ENCODE data around the gene PLA2G2F. TPM values are rescaled to one million over a fixed set of nuclear protein-coding genes. Genes with fewer than 3 reads are reported as not detected.

PLA2G2F gene
- total RNA-seq, 1 experiment from 2014 or later = not detected

- intact Hi-C loops (cut with micrococcal nuclease; ENCODE audit: unreplicated experiment) = no loop called here
- POLR2A ChIA-PET = no interaction called here
Measured at GRCh38 chr1:20114021-20114648, 25.0 kb upstream of the PLA2G2F start.

GRCh38 chr1:20115479-20115878 lies 23.6 kb upstream of the PLA2G2F start:
- no peak overlapping the region for H3K27ac ChIP-seq (ENCODE audit: low read length)
- intact Hi-C loops (cut with micrococcal nuclease; ENCODE audit: unreplicated experiment) (no loop called here), in situ Hi-C loops (cut with HindIII; ENCODE audit: low pct_unique_long_range_greater_than_20kb, low sequenced_read_pairs) (no loop called here)
- H3K27me3 ChIP-seq (ENCODE audit: control insufficient read depth, insufficient read depth, low read length) = peaks cover 7% of the 10 kb centered on the region
- no peaks in the 10 kb centered on the region for H3K36me3 ChIP-seq (ENCODE audit: control insufficient read depth, insufficient read depth, low read length)
- no TSS peak for BruUV-seq (replicated peaks)
- DNase-seq (ENCODE audit: low read depth, low spot score) (no peak), ATAC-seq (no peak)
- ChIA-PET POLR2A (no interaction called here), CTCF (no interaction called here)
- H3K4me1 ChIP-seq (ENCODE audit: control insufficient read depth, insufficient read depth, low read length) = no peaks in the 10 kb centered on the region
- no peaks in the 10 kb centered on the region for H3K9me3 ChIP-seq (ENCODE audit: control insufficient read depth, insufficient read depth, low read depth, low read length)
- TF ChIP-seq, protein P1, sequence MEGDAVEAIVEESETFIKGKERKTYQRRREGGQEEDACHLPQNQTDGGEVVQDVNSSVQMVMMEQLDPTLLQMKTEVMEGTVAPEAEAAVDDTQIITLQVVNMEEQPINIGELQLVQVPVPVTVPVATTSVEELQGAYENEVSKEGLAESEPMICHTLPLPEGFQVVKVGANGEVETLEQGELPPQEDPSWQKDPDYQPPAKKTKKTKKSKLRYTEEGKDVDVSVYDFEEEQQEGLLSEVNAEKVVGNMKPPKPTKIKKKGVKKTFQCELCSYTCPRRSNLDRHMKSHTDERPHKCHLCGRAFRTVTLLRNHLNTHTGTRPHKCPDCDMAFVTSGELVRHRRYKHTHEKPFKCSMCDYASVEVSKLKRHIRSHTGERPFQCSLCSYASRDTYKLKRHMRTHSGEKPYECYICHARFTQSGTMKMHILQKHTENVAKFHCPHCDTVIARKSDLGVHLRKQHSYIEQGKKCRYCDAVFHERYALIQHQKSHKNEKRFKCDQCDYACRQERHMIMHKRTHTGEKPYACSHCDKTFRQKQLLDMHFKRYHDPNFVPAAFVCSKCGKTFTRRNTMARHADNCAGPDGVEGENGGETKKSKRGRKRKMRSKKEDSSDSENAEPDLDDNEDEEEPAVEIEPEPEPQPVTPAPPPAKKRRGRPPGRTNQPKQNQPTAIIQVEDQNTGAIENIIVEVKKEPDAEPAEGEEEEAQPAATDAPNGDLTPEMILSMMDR (IDR thresholded peaks at IDR 0.05) = no peak
- TF ChIP-seq SIN3A (IDR thresholded peaks at IDR 0.05; ENCODE audit: borderline replicate concordance, insufficient read depth, low read depth, low read length) (no peak), TCF7L2 (IDR thresholded peaks at IDR 0.05; ENCODE audit: low read depth, low read length) (no peak), POLR2AphosphoS5 (IDR thresholded peaks at IDR 0.05; ENCODE audit: low read depth, low read length) (no peak)
- TF ChIP-seq, protein P2, sequence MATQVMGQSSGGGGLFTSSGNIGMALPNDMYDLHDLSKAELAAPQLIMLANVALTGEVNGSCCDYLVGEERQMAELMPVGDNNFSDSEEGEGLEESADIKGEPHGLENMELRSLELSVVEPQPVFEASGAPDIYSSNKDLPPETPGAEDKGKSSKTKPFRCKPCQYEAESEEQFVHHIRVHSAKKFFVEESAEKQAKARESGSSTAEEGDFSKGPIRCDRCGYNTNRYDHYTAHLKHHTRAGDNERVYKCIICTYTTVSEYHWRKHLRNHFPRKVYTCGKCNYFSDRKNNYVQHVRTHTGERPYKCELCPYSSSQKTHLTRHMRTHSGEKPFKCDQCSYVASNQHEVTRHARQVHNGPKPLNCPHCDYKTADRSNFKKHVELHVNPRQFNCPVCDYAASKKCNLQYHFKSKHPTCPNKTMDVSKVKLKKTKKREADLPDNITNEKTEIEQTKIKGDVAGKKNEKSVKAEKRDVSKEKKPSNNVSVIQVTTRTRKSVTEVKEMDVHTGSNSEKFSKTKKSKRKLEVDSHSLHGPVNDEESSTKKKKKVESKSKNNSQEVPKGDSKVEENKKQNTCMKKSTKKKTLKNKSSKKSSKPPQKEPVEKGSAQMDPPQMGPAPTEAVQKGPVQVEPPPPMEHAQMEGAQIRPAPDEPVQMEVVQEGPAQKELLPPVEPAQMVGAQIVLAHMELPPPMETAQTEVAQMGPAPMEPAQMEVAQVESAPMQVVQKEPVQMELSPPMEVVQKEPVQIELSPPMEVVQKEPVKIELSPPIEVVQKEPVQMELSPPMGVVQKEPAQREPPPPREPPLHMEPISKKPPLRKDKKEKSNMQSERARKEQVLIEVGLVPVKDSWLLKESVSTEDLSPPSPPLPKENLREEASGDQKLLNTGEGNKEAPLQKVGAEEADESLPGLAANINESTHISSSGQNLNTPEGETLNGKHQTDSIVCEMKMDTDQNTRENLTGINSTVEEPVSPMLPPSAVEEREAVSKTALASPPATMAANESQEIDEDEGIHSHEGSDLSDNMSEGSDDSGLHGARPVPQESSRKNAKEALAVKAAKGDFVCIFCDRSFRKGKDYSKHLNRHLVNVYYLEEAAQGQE (IDR thresholded peaks at IDR 0.05; ENCODE audit: insufficient read depth in 1 of 2, low read depth in 2 of 2, low read length in 1 of 2) = no peak
- H3K4me3 ChIP-seq (ENCODE audit: low read depth in 2 of 2, low read length in 2 of 2) = no peak overlapping the region

More at GRCh38 chr1:20114021-20114648, 25.0 kb upstream of the PLA2G2F start:
- Histone ChIP-seq H3K4me3 (ENCODE audit: low read depth in 2 of 2, low read length in 2 of 2) (no peak overlapping the region), H3K9me3 (ENCODE audit: control insufficient read depth, insufficient read depth, low read depth, low read length) (no peaks in the 10 kb centered on the region), H3K36me3 (ENCODE audit: control insufficient read depth, insufficient read depth, low read length) (no peaks in the 10 kb centered on the region), H3K4me1 (ENCODE audit: control insufficient read depth, insufficient read depth, low read length) (no peaks in the 10 kb centered on the region), H3K27ac (ENCODE audit: low read length) (no peak overlapping the region), H3K27me3 (ENCODE audit: control insufficient read depth, insufficient read depth, low read length) (peaks cover 4% of the 10 kb centered on the region)
- in situ Hi-C loops (cut with HindIII; ENCODE audit: low pct_unique_long_range_greater_than_20kb, low sequenced_read_pairs) = no loop called here
- CTCF ChIA-PET = no interaction called here
- TF ChIP-seq, protein P2 (IDR thresholded peaks at IDR 0.05; ENCODE audit: insufficient read depth in 1 of 2, low read depth in 2 of 2, low read length in 1 of 2) = no peak
- TF ChIP-seq SIN3A (IDR thresholded peaks at IDR 0.05; ENCODE audit: borderline replicate concordance, insufficient read depth, low read depth, low read length) (no peak), POLR2AphosphoS5 (IDR thresholded peaks at IDR 0.05; ENCODE audit: low read depth, low read length) (no peak), TCF7L2 (IDR thresholded peaks at IDR 0.05; ENCODE audit: low read depth, low read length) (no peak)
- TF ChIP-seq, protein P1 (IDR thresholded peaks at IDR 0.05) = no peak
- BruUV-seq (replicated peaks) = no TSS peak
- no peak for ATAC-seq
- no peak for DNase-seq (ENCODE audit: low read depth, low spot score)
